22Rv1 (cell line): Measurements from ENCODE around the gene KRTAP12-2.

Experiments
- ZFX ChIP-seq: fragments of 450-650 bp; IDR thresholded peaks from 2 replicates; pipeline ENCODE4 v1.6.1; 2017; ENCODE audit warnings: antibody characterized with exemption, borderline replicate concordance
- TF ChIP-seq, protein P1 (sequence below): fragments of 450-650 bp; IDR thresholded peaks from 2 replicates; pipeline ENCODE4 v1.5.1; 2017; ENCODE audit warnings: mild to moderate bottlenecking

DNA sequence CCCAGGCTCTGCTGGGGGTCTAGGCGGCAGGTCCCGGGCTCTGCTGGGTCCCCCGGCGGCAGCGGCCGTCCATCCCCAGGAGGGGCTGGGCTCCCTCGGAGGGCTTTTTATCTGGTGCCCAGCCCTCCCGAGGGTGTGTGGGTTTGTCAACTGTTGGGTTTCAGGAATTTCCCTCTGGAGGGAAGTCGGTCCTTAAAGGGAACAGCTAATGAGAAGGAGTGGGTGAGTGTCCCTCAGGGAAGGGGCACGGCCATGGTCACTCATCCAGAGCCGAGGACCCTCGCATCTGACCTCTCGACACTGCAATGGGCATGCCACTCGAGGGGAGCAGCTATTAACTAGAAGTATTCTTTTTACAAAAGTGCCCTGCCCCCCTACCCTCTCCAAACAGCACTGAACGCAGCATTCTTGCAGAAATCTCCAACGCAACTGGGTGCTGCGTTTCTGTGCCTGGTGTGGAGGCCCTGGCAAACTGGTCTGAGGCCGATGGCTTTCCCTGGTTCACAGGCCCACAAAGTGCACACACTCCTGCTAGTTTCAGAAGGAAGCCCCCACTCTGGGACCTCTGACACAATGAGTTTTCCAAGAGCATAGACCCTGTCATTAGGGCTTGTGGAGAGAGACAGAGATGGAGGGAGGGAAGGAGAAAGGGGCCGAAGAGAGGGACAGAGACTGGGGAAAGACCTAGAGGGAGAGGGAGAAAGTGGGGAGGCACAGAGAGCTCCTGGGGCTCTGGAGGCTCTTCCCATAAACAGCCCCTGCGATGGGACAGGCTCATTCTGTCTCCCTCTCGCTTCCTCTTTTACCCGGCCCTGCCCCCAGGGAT is 45.7 kb upstream of the KRTAP12-2 start:
- TF ChIP-seq, protein P1, sequence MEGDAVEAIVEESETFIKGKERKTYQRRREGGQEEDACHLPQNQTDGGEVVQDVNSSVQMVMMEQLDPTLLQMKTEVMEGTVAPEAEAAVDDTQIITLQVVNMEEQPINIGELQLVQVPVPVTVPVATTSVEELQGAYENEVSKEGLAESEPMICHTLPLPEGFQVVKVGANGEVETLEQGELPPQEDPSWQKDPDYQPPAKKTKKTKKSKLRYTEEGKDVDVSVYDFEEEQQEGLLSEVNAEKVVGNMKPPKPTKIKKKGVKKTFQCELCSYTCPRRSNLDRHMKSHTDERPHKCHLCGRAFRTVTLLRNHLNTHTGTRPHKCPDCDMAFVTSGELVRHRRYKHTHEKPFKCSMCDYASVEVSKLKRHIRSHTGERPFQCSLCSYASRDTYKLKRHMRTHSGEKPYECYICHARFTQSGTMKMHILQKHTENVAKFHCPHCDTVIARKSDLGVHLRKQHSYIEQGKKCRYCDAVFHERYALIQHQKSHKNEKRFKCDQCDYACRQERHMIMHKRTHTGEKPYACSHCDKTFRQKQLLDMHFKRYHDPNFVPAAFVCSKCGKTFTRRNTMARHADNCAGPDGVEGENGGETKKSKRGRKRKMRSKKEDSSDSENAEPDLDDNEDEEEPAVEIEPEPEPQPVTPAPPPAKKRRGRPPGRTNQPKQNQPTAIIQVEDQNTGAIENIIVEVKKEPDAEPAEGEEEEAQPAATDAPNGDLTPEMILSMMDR = no peak
- TF ChIP-seq ZFX = no peak
